Left renal cortex interstitium (tissue), 4 donors: ENCODE measurements around the gene KRT8. TPM values are rescaled to one million over a fixed set of nuclear protein-coding genes. Genes with fewer than 3 reads are reported as not detected.

Experiments used
- DNase-seq, 4 donors: peaks; one replicate each; pipeline ENCODE4 v3.0.0-alpha.2; 2013; ENCODE audit warnings: low read depth in 4 of 4, low spot score in 2 of 4, missing footprints in 1 of 4
- polyA plus RNA-seq, 4 donors: library from polyadenylated mRNA; unstranded; fragments of 120-200 nt; gene quantifications; one replicate each; pipeline ENCODE4 v1.2.1, GENCODE V29; 2013; ENCODE audit not compliant: insufficient read length in 4 of 4

Gene KRT8
- 100 to 1,000 TPM; 212 to 262 (median 238) TPM for polyA plus RNA-seq

DNA sequence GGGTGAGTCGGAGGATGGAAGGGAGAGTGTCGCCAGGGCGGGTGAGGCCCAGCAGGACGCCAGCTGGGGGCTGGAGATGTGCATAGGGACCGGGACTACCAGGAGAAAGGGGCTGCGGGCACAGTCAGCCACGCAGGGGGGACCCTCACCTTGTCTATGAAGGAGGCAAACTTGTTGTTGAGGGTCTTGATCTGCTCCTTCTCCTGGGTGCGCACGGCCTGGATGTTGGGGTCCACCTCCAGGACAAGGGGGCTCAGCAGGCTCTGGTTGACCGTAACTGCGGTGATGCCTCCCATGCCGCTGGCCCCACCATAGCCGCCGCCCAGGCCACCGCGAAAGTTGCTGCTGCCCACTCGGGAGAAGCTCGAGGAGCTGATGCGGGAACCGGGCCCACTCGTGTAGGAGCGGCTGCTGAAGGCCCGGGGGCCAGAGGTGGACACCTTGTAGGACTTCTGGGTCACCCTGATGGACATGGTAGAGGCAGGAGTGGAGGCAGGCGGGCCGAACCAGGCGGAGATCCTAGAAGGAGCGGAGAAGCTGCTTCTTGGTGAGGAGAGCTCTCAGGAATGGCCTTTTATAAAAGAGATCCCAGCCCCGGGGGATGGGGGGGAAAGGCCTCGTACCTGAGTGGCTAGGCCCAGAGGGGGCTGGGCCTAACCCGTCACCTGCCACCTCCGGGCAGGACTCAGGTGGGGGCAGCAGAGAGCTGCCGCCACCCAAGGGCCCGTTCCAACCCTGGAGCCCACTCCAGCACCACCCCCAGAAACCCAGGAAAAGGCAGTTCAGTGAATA lies at the start of gene KRT8:
Gene KRT8, minus strand, starts transcription at position 568 of the 792 bp plus-strand sequence. Its CDS starts 95 bp downstream, at position 473.
- DNase-seq: peak in 1 of 4 donors; percentile 69

DNA sequence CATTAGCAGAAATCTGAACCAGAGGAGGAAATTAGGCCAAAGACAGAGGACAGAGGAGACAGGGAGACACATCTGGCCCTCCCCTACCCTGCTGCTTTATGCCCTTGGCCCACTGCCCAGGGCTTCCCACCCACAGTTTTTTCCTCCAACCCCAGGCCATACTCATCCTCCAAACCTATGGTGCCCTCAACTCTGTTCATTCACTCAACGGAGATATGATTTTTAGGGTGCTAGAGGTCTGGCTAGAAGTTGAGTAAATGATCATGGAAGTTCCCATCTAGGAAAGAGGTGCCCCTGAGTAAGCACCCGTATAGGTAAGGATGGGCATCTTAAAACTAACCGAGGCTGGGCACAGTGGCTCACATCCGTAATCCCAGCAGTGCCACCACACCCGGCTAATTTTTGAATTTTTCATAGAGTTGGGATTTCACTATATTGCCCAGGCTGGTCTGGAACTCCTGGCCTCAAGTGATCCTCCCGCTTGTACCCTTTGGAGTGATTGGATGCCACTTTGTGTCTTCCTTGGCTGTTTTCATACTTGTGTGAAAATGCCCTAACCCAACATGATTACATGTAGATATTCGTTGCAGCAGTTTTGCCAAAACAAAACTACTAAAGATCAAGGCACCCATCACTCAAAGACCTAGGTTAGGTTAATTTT lies 48.4 kb upstream of the KRT8 start:
- no peak for DNase-seq

- DNase-seq: no peak
Measured at GRCh38 chr12:52952076-52952801, 47.4 kb upstream of the KRT8 start.

DNA sequence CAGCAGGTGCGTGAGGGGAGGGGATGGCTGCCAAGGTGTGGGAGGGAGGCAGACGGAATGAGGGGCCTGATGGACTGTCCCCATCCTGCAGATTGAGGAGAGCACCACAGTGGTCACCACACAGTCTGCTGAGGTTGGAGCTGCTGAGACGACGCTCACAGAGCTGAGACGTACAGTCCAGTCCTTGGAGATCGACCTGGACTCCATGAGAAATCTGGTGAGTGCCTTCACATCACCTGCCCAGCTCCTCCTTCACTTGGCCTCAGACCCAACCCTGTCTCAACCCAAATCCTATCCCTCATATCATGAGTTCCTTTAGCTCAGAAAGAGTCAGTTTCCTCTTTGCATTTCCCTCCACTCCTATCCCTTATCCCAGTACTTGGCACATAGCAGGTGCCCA lies 46.8 kb upstream of the KRT8 start:
- no peak for DNase-seq

DNA sequence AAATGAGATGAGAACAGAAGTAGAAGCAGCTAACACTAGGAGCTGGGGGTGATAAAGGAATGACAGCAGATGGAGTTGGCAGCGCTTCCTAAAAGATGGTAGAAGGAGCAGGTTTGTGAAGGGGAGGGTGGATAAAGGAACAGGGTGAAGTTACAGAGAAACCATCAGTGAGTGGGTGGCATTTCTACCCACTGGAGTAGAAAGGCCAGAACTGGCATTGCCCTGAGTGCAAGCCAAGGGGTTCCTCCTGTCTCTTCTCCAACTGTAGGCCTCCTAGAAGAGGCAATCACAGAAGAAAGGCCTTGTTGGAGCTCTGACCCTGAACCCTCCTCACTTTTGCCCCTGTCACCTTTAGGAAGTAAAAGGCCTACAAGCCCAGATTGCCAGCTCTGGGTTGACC lies 46.2 kb upstream of the KRT8 start:
- no peak for DNase-seq

GRCh38 chr12:52950553-52950952 lies 45.7 kb upstream of the KRT8 start:
- no peak for DNase-seq

- no peak for DNase-seq
Measured at GRCh38 chr12:52949413-52950331, 44.8 kb upstream of the KRT8 start.

DNA sequence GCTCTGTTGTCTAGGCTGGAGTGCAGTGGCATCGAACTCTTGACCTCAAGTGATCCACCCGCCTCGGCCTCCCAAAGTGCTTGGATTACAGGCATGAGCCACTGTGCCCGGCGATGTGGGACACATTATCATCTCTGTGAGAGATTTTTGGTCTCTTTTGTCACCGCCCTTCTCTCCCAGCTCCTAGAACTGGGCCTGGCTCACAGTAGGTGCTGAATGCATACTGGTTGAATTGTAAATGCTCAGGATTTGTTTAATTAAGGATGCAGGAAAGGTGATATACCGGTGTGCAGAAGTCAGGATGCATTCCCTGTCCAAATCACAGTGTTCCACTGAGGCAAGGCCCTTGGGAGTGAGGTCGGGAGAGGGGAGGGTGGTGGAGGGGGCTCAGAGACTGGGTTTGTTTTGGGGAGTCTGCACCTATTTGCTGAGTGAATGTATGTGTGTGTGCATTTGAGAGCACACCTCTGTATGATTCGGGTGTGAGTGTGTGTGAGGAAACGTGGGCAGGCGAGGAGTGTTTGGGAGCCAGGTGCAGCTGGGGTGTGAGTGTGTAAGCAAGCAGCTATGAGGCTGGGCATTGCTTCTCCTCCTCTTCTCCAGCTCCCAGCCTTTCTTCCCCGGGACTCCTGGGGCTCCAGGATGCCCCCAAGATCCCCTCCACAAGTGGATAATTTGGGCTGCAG lies 43.0 kb upstream of the KRT8 start:
- no peak for DNase-seq

GRCh38 chr12:52946797-52947547 lies 42.1 kb upstream of the KRT8 start:
- DNase-seq: no peak

DNA sequence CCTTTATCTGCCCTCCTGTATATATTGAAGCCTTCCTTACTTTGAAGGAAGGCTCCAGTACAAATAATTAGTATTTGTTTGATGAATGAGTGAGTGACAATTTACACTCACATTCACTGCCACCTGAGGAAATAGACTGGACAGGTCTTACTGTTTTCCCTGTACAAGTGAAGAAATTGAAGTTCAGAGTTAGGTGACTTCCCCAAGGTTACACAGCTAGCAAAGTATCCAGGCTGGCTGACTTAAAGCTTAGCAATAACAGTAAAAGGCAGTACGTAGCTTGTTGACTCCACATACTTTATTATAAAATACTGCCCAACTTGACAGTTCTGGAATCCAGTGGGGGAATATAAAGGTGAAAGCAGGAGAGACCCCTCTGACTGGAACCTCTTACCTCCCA lies 41.5 kb upstream of the KRT8 start:
- no peak for DNase-seq

DNA sequence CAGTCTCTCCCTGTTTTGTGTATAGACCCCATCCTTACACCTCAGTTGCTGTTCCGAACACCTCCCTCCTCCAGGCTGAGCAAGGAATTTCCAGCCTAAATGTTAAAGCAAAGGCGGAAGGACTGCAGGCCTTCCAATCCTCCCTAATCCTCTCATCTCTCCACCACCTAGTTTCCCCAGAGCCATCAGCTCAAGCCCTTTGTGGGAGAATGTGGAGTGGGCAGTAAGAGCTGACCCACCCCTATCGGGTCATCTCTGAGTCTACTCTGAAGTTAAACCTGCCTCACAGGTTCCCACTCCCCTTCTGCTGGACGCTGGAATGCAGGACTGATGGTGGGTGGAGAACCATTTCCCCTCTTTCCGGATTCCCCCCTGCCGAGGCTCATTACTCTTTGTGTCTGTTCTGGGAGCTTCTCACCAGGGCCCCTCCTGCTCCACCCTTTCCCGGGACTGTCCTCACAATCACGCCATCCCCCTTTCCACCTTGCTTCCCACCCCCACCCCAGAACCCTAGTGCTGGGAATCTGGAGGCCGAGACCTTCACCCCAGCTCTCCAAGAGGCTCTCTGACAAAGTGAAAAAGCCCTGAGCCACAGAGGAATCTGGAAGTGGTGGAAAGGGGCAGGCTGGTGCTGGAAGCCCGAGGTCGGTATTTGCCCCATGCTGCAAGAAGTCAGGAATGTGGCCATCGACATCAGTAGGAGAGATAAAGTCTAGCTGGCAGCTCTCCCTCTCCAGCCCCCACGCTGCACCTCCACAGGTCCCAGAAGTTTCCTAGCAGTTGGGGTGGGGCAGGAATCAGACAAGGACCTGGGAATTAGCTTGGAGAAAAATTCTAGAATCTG lies 40.7 kb upstream of the KRT8 start:
- DNase-seq: no peak

DNA sequence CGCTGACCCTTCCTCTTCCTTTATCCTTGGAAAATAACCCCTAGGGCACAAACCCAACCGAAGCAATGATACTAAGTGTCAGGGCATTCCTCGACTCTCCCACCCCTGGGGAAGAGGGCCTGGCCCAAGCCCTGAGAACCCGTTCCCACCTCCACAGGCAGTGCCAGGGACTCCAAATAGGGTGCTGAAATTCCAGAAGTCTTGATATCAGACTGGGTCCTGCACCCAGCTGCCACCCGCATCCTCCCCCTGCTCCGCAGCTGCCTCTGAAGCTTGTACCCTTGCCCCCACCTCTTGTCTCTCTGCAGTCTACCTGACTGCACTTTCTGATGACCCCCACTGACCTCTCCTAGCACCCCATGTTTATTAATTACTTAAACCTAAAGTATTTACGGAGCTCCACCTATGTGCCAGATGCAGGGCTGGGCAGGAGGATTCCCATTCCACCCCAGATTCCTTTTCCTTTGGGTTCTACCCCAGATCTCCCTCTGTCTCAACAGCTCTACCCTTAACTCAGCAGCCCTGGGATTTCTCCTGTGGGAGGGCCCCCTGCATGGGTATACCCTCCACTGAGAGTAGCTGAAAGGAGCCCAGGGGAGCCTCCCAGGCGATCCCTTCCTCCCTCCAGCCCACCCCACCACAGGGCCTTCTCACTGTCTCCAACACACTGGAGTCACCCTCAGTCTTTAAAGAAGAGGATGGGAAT lies 40.0 kb upstream of the KRT8 start:
- DNase-seq: no peak

GRCh38 chr12:52942901-52943181 lies 38.0 kb upstream of the KRT8 start:
- no peak for DNase-seq

- DNase-seq: no peak
Measured at GRCh38 chr12:52942066-52942900, 37.4 kb upstream of the KRT8 start.

GRCh38 chr12:52929538-52929937 lies 24.7 kb upstream of the KRT8 start:
- DNase-seq: no peak

DNA sequence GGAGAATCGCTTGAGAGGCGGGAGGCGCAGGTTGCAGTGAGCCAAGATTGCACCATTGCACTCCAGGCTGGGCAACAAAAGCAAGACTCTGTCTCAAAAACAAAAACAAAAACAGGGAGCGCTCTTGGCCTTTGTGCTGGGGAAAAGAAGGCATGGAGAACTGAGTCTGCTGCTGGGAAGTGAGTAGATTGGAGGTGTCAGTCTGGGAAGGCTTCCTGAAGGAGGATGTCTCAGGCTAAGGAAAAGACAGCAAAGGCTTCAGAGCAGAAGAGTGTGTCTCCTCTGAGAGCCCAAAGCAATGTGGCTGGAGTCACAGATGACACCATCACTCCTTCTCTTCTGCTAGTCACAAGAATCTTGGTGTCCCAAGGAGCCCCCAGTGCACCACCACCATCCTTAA lies 23.1 kb upstream of the KRT8 start:
- DNase-seq: no peak
